ENCODE data around the gene ASXL3. TPM values are rescaled to one million over a fixed set of nuclear protein-coding genes. Genes with fewer than 3 reads are reported as not detected.

ASXL3 gene
- total and polyA plus RNA-seq, 2 donors (not counting 3 experiments of a cell fraction or from before 2014, with no cell fraction given): 0.07 to 0.27 TPM

DNA sequence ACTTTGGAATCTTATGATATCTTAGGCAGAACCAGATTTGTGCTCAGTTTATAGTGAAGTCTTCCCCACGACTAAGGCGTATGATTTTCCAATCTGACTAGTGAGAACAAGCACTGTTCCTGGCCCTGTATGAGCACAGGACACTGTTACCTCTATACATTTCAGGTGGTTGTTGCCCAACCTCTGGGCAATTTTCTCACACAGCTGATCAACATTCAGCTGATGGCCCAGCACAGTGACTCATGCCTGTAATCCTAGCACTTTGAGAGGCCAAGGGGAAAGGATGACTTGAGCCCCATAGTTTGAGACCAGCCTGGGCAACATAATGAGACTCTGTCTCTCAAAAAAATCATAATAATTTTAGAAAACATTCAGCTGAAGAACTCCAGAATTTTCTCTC is 119.5 kb downstream of the ASXL3 start:
- H3K9me1 ChIP-seq (replicated peaks; ENCODE audit: control insufficient read depth, extremely low read depth, insufficient read depth, low read length): no peaks in the 10 kb centered on the region
- H2AFZ ChIP-seq (ENCODE audit: low read depth, low read length): no peak overlapping the region
- H3K9ac ChIP-seq (replicated peaks; ENCODE audit: extremely low read depth, insufficient read depth, low read length): no peak overlapping the region
- TF ChIP-seq, protein P1, sequence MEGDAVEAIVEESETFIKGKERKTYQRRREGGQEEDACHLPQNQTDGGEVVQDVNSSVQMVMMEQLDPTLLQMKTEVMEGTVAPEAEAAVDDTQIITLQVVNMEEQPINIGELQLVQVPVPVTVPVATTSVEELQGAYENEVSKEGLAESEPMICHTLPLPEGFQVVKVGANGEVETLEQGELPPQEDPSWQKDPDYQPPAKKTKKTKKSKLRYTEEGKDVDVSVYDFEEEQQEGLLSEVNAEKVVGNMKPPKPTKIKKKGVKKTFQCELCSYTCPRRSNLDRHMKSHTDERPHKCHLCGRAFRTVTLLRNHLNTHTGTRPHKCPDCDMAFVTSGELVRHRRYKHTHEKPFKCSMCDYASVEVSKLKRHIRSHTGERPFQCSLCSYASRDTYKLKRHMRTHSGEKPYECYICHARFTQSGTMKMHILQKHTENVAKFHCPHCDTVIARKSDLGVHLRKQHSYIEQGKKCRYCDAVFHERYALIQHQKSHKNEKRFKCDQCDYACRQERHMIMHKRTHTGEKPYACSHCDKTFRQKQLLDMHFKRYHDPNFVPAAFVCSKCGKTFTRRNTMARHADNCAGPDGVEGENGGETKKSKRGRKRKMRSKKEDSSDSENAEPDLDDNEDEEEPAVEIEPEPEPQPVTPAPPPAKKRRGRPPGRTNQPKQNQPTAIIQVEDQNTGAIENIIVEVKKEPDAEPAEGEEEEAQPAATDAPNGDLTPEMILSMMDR (IDR thresholded peaks at IDR 0.05; ENCODE audit: extremely low read depth in 1 of 2, insufficient read depth in 1 of 2, low read depth in 1 of 2, low read length in 2 of 2): no peak
- no peaks in the 10 kb centered on the region for H3K9me3 ChIP-seq (replicated peaks; ENCODE audit: control insufficient read depth, insufficient read depth, low read length)
- BruUV-seq (replicated peaks): no TSS peak
- no peaks in the 10 kb centered on the region for H3K4me1 ChIP-seq (ENCODE audit: control insufficient read depth, extremely low read depth, insufficient read depth, low read length)
- no peak overlapping the region for H3K4me2 ChIP-seq (ENCODE audit: insufficient read depth, low read length)
- no peak overlapping the region for H3K27ac ChIP-seq (ENCODE audit: insufficient read depth, low read depth, low read length)
- intact Hi-C loops (cut with micrococcal nuclease) (no loop called here), dilution Hi-C loops (cut with MboI; ENCODE audit: extremely low pct_ligation_motif_present, low sequenced_read_pairs) (no loop called here)
- no peak for FAIRE-seq
- CTCF ChIA-PET: no interaction called here
- H3K36me3 ChIP-seq (ENCODE audit: control insufficient read depth in 2 of 2, extremely low read depth in 1 of 2, insufficient read depth in 2 of 2, low read length in 2 of 2): no peaks in the 10 kb centered on the region
- H3K79me2 ChIP-seq (ENCODE audit: control insufficient read depth, insufficient read depth, low read length): no peaks in the 10 kb centered on the region
- no peaks in the 10 kb centered on the region for H4K20me1 ChIP-seq (replicated peaks; ENCODE audit: control insufficient read depth, extremely low read depth, insufficient read depth, low read length)
- H3K27me3 ChIP-seq (ENCODE audit: control insufficient read depth in 2 of 2, insufficient read depth in 2 of 2, low read length in 2 of 2): no peaks in the 10 kb centered on the region
- DNase-seq (ENCODE audit: low read depth, low spot score): no peak
- no peak overlapping the region for H3K4me3 ChIP-seq (replicated peaks in 1 of 3; ENCODE audit: insufficient read depth in 1 of 3, low read depth in 1 of 3, low read length in 3 of 3)
- POLR2A ChIA-PET: no interaction called here

DNA sequence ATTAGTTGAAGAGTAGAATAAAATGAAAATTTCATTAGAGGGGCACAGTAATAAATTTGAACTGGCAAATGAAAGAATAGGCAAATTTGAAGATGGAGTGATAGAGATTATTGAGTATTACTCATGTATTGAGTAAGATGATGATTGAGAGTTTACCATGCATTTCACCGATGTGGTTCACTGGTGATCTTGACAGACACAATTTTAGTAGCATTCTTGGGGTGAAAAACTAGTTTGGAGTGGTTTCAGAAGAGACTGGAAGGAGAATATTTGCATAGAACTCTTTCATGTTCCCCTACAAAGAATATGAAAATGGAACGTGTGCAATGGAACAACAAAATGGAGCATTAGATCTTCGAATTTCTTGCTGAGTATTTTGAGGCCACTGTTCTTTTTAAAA is 121.4 kb downstream of the ASXL3 start:
- Histone ChIP-seq H3K4me3 (replicated peaks in 1 of 3; ENCODE audit: insufficient read depth in 1 of 3, low read depth in 1 of 3, low read length in 3 of 3) (no peak overlapping the region), H3K27ac (ENCODE audit: insufficient read depth, low read depth, low read length) (no peak overlapping the region), H3K79me2 (ENCODE audit: control insufficient read depth, insufficient read depth, low read length) (no peaks in the 10 kb centered on the region), H3K9me1 (replicated peaks; ENCODE audit: control insufficient read depth, extremely low read depth, insufficient read depth, low read length) (no peaks in the 10 kb centered on the region), H4K20me1 (replicated peaks; ENCODE audit: control insufficient read depth, extremely low read depth, insufficient read depth, low read length) (no peaks in the 10 kb centered on the region), H3K4me2 (ENCODE audit: insufficient read depth, low read length) (no peak overlapping the region), H3K4me1 (ENCODE audit: control insufficient read depth, extremely low read depth, insufficient read depth, low read length) (no peaks in the 10 kb centered on the region), H3K9ac (replicated peaks; ENCODE audit: extremely low read depth, insufficient read depth, low read length) (no peak overlapping the region), H3K36me3 (ENCODE audit: control insufficient read depth in 2 of 2, extremely low read depth in 1 of 2, insufficient read depth in 2 of 2, low read length in 2 of 2) (no peaks in the 10 kb centered on the region), H2AFZ (ENCODE audit: low read depth, low read length) (no peak overlapping the region), H3K27me3 (ENCODE audit: control insufficient read depth in 2 of 2, insufficient read depth in 2 of 2, low read length in 2 of 2) (no peaks in the 10 kb centered on the region), H3K9me3 (replicated peaks; ENCODE audit: control insufficient read depth, insufficient read depth, low read length) (no peaks in the 10 kb centered on the region)
- TF ChIP-seq POLR2A (IDR thresholded peaks at IDR 0.05; ENCODE audit: low read depth, low read length) (no peak), EZH2 (IDR thresholded peaks at IDR 0.05; ENCODE audit: borderline replicate concordance, low read depth, low read length, severe bottlenecking) (no peak), GATA2 (IDR thresholded peaks at IDR 0.05; ENCODE audit: insufficient read depth, insufficient read length, low read depth, low read length) (no peak), POLR2AphosphoS5 (IDR thresholded peaks at IDR 0.05; ENCODE audit: insufficient read depth, low read depth, low read length) (no peak), MYC (IDR thresholded peaks at IDR 0.05; ENCODE audit: low read depth, low read length) (no peak), FOS (IDR thresholded peaks at IDR 0.05; ENCODE audit: borderline replicate concordance, insufficient read depth, low read length) (no peak), JUN (IDR thresholded peaks at IDR 0.05; ENCODE audit: borderline replicate concordance, insufficient read depth, insufficient read length, low read depth) (no peak)
- TF ChIP-seq, protein P2, sequence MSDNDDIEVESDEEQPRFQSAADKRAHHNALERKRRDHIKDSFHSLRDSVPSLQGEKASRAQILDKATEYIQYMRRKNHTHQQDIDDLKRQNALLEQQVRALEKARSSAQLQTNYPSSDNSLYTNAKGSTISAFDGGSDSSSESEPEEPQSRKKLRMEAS (IDR thresholded peaks at IDR 0.05; ENCODE audit: insufficient read depth, insufficient read length): no peak
- TF ChIP-seq, protein P1 (IDR thresholded peaks at IDR 0.05; ENCODE audit: extremely low read depth in 1 of 2, insufficient read depth in 1 of 2, low read depth in 1 of 2, low read length in 2 of 2): no peak
- no peak for FAIRE-seq
- no peak for DNase-seq (ENCODE audit: low read depth, low spot score)
- intact Hi-C loops (cut with micrococcal nuclease): no loop called here
- dilution Hi-C loops (cut with MboI; ENCODE audit: extremely low pct_ligation_motif_present, low sequenced_read_pairs): no loop called here
- ChIA-PET CTCF (no interaction called here), POLR2A (no interaction called here)
- BruUV-seq (replicated peaks): no TSS peak
